NCI-H2196 (cell line): ENCODE measurements around the gene POU6F2.

Experiments
- DNase-seq: peaks from one replicate; lab custom pipeline; 2025; ENCODE audit not compliant: unreplicated experiment; lab: John Stamatoyannopoulos, UW

The POU6F2 gene

DNA sequence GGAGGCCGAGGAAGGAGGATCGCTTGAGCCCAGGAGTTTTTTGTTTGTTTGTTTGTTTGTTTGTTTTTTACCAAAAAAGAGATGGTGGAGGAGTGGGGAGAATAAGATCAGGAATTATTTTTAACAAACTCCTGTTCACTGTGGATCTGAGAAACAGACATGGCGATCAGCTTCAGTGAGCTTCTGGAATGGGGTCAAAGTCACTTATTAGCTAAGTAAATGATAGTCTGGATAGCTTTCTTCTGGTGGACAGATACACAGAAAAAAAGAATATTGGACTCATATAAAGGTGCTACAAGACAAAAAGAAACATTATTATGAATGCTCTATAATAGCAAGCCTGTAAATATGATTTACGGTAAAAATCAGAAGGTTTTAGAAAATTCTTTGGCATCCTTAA lies 85.1 kb downstream of the POU6F2 start:
- no peak for DNase-seq

DNA sequence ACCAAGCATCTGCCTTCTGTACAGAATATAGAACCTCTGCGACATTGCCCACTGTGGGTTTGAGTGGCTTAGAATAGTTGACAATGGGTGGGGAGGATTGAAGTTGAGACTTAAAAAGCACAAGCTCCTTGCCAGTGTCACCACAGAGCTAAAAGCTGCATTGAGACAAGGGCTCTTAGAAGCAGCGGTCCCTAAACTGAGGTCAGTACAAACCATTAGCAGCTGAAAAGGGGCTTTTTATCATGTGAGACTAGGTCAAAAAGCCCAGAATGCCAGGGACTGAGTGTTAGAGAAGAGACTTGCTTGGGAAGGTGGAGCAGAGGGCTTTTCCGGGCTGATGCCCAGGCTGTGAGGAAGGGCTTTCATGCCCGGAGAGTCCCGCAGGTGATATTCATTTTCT lies 91.3 kb downstream of the POU6F2 start:
- no peak for DNase-seq

GRCh38 chr7:39069896-39070881 lies 92.5 kb downstream of the POU6F2 start:
- DNase-seq = no peak

GRCh38 chr7:39071116-39071515 lies 93.4 kb downstream of the POU6F2 start:
- DNase-seq = no peak

DNA sequence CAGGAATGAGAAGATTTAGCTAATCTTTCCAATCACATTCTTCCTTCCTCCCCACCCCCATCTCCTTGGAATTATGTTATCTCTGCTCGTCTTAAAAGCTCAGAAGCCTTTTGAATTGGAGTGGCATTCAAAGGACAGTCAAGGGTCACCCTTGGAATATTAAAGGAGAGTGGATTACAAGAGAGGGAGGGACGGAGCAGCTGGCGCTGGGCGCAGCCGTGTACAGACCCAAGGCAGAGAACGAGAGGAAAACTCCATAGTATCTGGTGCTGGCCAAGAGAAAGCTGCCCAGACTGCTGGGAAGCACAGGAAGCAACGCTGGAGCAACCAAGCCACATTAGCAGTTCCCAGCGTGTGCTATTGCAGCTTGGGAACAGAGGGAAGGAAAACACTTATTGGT lies 95.7 kb downstream of the POU6F2 start:
- DNase-seq = no peak

- DNase-seq = no peak
Observed at GRCh38 chr7:39075210-39075609, 97.5 kb downstream of the POU6F2 start.

GRCh38 chr7:39083781-39084180 lies 106.1 kb downstream of the POU6F2 start:
- no peak for DNase-seq

- no peak for DNase-seq
Observed at GRCh38 chr7:39084349-39084748, 106.6 kb downstream of the POU6F2 start.

GRCh38 chr7:39085189-39085588 lies 107.5 kb downstream of the POU6F2 start:
- no peak for DNase-seq

GRCh38 chr7:39085590-39086049 lies 107.9 kb downstream of the POU6F2 start:
- DNase-seq = no peak

DNA sequence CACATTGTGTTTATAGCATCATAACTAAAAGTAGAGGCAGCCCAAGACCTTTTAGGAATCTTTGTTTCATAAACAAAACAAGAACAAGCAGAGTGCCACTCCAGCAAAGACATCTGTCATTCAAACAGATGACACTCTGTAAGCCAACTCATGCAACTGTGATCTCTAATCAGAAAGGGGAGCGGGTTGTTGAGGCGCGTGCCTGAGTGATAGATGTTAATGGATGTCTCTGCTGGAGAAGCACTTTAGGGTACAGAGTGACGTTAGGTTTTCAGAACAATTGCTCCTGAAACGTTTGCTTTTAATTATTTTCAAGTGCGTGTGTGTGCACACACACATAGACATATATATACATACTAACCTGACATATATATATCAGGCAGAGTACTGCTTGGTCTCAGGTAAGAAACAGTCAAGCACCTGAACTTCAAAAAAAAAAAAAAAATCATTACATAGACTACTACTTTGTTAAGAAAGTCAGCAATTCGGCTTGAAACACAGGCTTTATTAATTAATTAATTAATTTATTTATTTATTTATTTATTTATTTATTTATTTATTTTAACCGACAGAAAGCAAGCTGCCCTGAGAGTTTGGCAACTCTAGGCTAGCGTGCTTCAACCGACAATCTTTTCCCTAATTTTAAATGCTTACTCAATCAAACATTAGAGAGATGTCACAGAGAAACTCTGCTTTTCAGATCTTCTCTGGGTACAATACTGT lies 109.1 kb downstream of the POU6F2 start:
- DNase-seq = no peak

DNA sequence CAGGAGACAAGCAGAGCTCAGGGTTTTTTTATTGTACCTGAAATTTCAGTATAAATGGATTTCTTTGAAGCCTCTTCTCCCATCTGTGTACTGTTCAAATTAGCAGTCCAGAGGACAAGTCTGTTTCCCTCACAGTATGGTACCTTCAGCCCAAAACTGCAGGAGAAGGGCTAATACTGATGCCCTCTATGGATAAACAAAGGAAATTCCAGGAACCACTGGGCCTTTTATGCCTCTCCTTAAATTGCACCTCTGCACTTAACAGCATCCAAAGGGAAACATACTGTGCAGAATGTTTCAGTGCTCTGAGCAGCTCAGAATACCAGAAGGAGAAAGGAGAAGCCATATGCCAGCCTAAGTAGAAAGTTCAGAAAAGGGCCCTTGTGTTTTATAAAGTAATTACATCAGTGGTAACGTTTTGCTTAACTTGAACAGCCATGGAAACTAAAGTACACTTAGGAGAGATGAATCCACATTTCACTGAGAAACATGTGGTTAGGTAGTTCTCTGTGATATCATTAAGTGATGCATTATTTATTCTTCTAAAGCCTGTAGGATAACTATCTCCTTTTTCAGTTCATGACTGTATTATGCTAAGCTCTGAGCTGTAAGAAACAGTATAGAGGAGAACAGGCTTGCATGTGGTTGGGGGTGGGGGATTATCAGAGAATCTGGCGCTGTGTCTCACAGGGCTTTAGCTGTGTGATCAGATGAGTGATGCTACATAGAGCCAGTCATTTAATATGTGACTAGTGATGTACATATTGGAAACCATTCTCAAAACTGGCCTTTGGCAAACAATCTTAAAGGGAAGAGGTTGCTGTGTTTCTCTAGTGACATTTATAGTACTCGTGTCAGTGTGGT lies 111.3 kb downstream of the POU6F2 start:
- DNase-seq = no peak

DNA sequence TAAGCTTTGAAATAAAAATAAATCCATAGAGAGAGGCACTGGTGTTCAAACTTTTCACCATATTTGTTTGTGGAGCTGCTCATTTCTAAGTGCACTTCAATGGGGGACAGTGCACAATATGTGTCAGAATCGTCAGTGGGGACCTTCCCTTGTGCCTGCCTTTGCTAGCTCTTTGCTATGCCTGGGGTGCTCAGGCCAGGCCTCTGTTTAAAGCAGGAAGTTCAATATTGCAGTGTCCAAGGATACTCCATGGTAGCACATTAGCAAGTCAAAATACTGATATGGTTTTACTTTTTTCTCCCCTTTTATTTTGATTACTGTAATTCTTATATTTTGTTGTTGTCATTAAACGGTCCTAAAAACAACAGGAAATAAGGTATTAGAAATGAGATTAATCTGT lies 113.4 kb downstream of the POU6F2 start:
- DNase-seq = no peak

DNA sequence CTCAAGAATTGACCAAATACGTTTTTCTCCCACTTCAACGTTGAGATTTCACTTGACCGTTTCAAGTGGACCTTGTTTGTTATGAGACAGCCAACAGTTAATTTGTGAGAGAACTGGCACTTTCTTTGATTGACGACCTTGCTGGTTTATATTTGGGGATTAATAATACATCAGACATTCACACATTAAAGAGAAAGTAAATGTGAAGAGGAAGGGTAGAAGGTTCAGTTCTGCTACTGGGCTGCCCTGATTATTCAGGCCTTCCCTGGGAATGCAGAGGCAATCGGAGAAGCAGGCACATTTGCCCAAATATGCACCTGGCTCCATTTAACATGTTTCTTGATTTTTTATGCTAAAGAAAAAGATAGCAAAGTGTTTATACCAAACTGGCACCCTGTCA lies 114.1 kb downstream of the POU6F2 start:
- DNase-seq = no peak

- DNase-seq = no peak
Observed at GRCh38 chr7:39094731-39095130, 117.0 kb downstream of the POU6F2 start.

DNA sequence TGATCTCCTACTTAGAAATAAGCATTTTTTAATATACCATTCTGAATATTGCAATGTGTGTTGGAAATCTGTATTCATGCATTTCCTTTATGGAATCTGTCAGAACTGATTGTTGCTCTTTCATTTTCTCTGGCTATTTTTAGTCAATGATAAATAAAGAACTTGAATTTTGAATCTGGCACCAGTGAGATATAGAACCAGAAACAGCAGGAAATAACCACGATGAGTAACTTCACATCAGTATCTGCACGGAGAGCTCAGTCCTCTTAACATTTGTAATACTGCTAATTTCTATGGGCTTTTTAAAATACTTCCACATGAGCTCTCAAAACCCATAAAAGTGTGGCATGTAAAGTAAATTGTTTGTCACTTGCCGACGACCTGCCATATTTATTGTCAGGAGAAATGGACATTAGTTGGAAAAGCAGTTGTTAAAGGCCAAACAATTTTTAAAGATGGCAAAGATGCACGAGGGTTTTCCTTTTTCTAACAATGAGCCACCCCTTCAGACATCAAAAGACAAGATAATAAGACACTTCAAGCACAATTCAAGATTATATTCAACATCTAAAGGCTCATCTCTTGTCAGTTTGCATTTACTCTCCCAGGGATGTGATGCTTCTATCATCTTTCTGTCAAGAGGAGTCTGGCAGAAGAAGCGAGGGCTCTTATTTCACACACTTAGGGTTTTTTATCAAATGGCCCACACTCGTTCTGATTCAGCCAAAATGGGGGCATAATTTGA lies 118.3 kb downstream of the POU6F2 start:
- no peak for DNase-seq

DNA sequence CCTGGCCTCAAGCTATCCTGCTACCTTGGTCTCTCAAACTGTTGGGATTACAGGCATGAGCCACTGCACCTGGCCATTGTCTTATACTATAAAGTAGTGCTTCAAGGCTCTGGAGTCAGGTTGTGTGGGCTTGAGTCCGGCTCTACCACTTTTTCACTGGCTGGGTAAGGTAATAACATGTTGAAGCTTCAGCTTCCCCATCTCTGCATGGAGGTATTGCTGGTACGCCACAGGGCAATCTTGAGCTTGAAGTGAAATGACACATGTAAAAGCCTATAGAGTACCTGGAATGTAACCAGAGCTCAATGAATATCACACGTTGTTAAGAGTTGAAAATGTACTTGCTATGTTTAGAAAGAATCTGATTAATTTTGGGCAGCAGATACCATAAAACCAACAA lies 120.8 kb downstream of the POU6F2 start:
- no peak for DNase-seq

DNA sequence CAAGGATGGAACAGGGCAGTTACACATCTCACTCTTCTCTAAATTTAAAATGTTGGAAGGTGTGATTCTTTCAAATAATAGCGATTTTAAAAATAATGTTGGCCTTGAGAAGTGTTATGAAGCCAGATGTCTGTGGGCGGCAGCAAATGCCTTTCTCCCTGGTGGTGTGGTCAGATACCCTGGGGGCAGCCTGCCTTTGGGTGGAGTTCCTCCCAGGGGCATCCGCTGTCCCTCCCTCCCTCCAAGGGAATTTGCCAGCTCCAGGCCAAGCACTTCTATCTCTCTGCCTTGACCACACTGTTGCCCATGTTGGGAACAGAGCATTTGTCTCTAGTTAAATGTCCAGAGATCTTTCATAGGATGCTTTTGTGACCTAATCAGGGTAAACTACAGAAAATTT lies 121.4 kb downstream of the POU6F2 start:
- no peak for DNase-seq

GRCh38 chr7:39100270-39100669 lies 122.6 kb downstream of the POU6F2 start:
- DNase-seq = no peak

DNA sequence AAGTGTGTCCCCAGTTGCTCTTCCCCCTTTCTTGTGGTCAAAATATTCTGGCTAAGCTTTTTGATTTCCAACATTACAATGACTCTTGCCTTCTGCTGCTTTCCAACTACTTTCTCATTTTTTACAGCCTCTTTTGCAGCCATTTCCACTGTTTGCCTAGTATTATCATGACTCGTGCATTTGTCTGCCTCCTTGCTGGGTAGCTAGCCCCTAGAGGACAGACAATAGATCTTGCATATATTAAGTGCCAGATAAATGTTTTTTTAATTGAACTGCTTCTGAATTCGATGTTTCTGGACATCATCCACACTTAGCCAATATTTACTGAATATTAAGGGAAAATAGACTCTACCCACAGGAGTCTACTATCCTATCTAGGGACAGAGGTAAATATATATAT lies 124.5 kb downstream of the POU6F2 start:
- DNase-seq = no peak
